RWPE1 (cell line): Measurements from ENCODE around the gene GDF3.

Source experiments
- CTCF ChIA-PET: fragments of 350-600 bp; sonication (Branson Sonifier 250); formaldehyde crosslinking; extraction: SDS; loops from one replicate; lab custom pipeline; 2021; lab: Yijun Ruan, JAX
- POLR2A ChIA-PET: fragments of 400-600 bp; formaldehyde crosslinking; extraction: SDS; loops from one replicate; lab custom pipeline; 2020; ENCODE audit warnings: antibody characterized with exemption; ENCODE audit not compliant: low non-redundant PET; lab: Yijun Ruan, JAX
- DNase-seq: peaks from one replicate; pipeline ENCODE4 v3.0.0; 2012; ENCODE audit warnings: low spot score
- H3K27ac ChIP-seq: fragments of 450-650 bp; 2 replicates; pipeline ENCODE4 v1.5.1; 2017
- TF ChIP-seq, protein P1 (sequence below): fragments of 450-650 bp; conservative IDR thresholded peaks from 2 replicates; pipeline ENCODE4 v1.5.1; 2017; ENCODE audit warnings: low read depth, mild to moderate bottlenecking

The GDF3 gene

DNA sequence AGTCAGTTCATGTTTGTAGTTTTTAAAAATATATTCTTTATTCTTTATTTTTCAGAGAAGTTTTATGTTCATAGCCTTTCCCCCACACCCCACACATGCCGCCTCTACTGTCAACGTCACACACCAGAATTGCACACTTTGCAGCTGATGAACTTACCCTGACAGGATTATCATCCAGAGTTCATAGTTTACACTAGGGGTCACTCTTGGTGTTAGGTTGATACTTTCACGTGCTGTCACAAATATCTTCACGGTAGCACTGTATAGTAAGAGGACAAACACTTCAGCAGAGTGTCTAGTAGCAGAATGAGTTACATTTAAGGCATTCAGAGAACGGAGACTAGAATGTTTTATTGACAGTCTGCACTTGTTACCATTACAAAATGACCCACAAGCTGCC lies 20.8 kb upstream of the GDF3 start:
- ChIA-PET CTCF (interaction anchor here (0.6 to 1.6 kb wide), 4 partner anchors 84 to 106 kb away, joined by 3 to 7 read pairs (median 4); no protein-coding TSS in a partner anchor), POLR2A (no interaction called here)
- DNase-seq = peak; percentile 28

GRCh38 chr12:7712841-7713442 lies 17.4 kb upstream of the GDF3 start:
- H3K27ac ChIP-seq = no peak overlapping the region
- ChIA-PET CTCF (no interaction called here), POLR2A (no interaction called here)
- no peak for DNase-seq
- TF ChIP-seq, protein P1, sequence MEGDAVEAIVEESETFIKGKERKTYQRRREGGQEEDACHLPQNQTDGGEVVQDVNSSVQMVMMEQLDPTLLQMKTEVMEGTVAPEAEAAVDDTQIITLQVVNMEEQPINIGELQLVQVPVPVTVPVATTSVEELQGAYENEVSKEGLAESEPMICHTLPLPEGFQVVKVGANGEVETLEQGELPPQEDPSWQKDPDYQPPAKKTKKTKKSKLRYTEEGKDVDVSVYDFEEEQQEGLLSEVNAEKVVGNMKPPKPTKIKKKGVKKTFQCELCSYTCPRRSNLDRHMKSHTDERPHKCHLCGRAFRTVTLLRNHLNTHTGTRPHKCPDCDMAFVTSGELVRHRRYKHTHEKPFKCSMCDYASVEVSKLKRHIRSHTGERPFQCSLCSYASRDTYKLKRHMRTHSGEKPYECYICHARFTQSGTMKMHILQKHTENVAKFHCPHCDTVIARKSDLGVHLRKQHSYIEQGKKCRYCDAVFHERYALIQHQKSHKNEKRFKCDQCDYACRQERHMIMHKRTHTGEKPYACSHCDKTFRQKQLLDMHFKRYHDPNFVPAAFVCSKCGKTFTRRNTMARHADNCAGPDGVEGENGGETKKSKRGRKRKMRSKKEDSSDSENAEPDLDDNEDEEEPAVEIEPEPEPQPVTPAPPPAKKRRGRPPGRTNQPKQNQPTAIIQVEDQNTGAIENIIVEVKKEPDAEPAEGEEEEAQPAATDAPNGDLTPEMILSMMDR = no peak

More for the DNA sequence above, 20.8 kb upstream of the GDF3 start:
- no peak overlapping the region for H3K27ac ChIP-seq
- TF ChIP-seq, protein P1 = no peak

DNA sequence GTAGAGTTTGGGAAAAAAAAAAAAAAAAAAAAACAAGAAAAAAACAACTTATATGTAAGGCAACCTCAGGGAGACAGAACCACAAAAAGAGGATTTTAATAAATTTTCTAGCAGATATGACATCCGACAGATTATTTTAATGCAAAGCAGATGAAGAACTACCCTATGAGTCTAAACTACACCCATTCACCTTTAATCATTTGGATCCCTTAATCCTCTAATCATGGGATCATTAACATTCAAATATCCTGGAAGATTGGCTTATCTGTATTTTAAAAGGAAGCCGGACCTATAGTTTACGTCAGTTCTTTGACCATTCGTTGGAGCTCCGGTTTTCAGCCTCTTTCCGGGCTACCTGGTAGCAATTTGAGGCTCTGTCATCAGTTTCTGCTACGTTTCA lies 15.6 kb upstream of the GDF3 start, which contains the start of gene DPPA3:
DPPA3 (plus strand) TSS at position 301 of the 400 bp plus-strand sequence. CDS start 138 bp downstream, outside the sequence.
- ChIA-PET CTCF (no interaction called here), POLR2A (no interaction called here)

DNA sequence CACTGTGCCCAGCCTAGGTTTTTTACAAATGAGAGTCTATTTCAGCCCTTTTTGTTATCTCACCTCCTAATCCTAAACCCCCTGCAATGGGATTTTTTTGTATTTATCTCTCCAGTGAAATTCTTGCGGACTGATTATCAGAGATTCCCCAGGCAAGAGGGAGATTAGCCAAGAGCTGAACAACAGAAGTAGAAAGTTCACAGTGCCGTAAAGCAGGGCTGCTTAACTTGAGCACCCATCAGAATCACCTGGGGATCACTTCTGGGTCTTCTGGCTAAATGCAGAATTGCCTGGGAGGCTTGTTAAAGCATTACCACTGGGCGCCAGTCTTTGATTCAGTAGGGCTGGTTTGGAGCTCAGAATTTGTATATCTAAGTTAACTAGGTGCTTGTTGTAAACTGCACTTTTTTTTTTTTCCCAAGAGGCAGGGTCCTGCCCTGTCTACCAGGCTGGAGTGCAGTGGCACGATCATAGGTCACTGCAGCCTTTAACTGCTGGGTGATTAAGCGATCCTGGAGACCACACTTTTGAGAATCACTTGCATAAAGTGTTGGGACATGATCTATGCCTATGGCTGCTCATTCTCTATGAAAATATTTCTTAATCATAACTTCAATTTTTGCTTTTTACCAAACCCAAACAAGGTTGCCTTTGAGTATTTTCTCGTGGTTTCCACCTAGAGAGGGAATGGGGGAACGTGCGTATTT lies 14.5 kb upstream of the GDF3 start:
- POLR2A ChIA-PET = no interaction called here

More for the DNA sequence above, 15.6 kb upstream of the GDF3 start, which contains the start of gene DPPA3:
- TF ChIP-seq, protein P1 = no peak
- no peak within 1 kb of the TSS for H3K27ac ChIP-seq
- no peak for DNase-seq

GRCh38 chr12:7705846-7706245 lies 10.3 kb upstream of the GDF3 start:
- POLR2A ChIA-PET = no interaction called here
- TF ChIP-seq, protein P1 = no peak
- no peak for DNase-seq
- H3K27ac ChIP-seq = no peak overlapping the region
- CTCF ChIA-PET = no interaction called here

More for the DNA sequence above, 14.5 kb upstream of the GDF3 start:
- DNase-seq = no peak
- CTCF ChIA-PET = no interaction called here
- H3K27ac ChIP-seq = no peak overlapping the region
- TF ChIP-seq, protein P1 = no peak

DNA sequence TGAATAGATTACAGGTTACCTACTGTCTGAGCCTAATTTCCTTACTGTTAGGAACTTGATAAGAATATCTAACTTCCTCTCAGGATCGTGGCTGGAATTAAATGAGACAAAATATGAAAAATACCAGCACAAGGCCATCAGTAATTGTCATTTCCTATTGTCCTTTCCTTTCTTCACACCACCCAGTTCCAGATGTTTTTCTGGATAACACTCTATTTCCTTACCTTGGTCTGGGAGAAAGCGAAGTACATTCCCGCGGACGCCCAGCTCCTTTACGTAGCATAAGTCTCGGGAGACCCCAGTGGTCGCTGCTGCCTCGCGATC lies 376 bp downstream of the GDF3 start:
- no peak overlapping the region for H3K27ac ChIP-seq
- CTCF ChIA-PET = no interaction called here
- TF ChIP-seq, protein P1 = no peak
- no peak for DNase-seq
- POLR2A ChIA-PET = no interaction called here
